B cell (primary cell): Measurements from ENCODE around the gene CRB3. TPM values are rescaled to one million over a fixed set of nuclear protein-coding genes. Genes with fewer than 3 reads are reported as not detected.

ENCODE experiments used
- ATAC-seq: fragments of 200-7000 bp; cut with Tn5 transposase; one replicate; pipeline ENCODE4 v1.10.0; 2021; ENCODE audit warnings: low read depth, mild to moderate bottlenecking, moderate number of reproducible peaks, moderate library complexity
- CTCF ChIA-PET: fragments of 350-600 bp; sonication (Branson Sonifier 250); formaldehyde crosslinking; loops from one replicate; lab custom pipeline; 2021; ENCODE audit warnings: antibody characterized with exemption, inconsistent platforms; lab: Charles Lee
- POLR2A ChIA-PET: fragments of 350-600 bp; sonication (Branson Sonifier 250); formaldehyde crosslinking; loops from one replicate; lab custom pipeline; 2021; ENCODE audit warnings: antibody characterized with exemption; lab: Charles Lee
- DNase-seq: peaks from one replicate; pipeline ENCODE4 v3.0.0; 2013
- H2AFZ ChIP-seq: 2 replicates; pipeline ENCODE4 v1.6.1; 2012; ENCODE audit warnings: mild to moderate bottlenecking, low read depth, low read length; ENCODE audit not compliant: insufficient read depth, poor library complexity, severe bottlenecking
- H3K27ac ChIP-seq, 2 donors: 1 replicate in 1 of 2; 2 replicates in 1 of 2; pipeline ENCODE4 v1.5.1; 2012 to 2013; ENCODE audit warnings: low read length in 2 of 2, mild to moderate bottlenecking in 2 of 2, moderate library complexity in 1 of 2
- H3K27me3 ChIP-seq, 4 experiments: fragments of 200-600 bp in 1 of 4; sonication (generic) in 1 of 4; replicated peaks in 1 of 4; 1 replicate in 2 of 4; 2 replicates in 2 of 4; pipeline versions ENCODE4 v1.6.1 to v1.7.0; 2013 to 2016; ENCODE audit warnings: low read length in 3 of 4, mild to moderate bottlenecking in 2 of 4, mixed read lengths in 1 of 4, moderate library complexity in 1 of 4; ENCODE audit not compliant: insufficient read depth in 4 of 4, control insufficient read depth in 3 of 4; ENCODE audit errors: control extremely low read depth in 1 of 4
- H3K36me3 ChIP-seq, 2 experiments: replicated peaks in 1 of 2; 1 replicate in 1 of 2; 2 replicates in 1 of 2; pipeline versions ENCODE4 v1.6.1 to v1.7.1; 2013; ENCODE audit warnings: low read length in 1 of 2; ENCODE audit not compliant: insufficient read depth in 2 of 2, control insufficient read depth in 1 of 2; ENCODE audit errors: control extremely low read depth in 1 of 2, extremely low read depth in 1 of 2
- H3K4me1 ChIP-seq, 2 donors: fragments of 200-600 bp in 1 of 2; sonication (generic) in 1 of 2; 1 replicate in 1 of 2; 2 replicates in 1 of 2; pipeline versions ENCODE4 v1.5.1 to v1.6.1; 2013 to 2017; ENCODE audit warnings: low read length in 2 of 2; ENCODE audit not compliant: control insufficient read depth in 2 of 2, insufficient read depth in 2 of 2
- H3K4me2 ChIP-seq: replicated peaks from 2 replicates; pipeline ENCODE3; 2012; ENCODE audit warnings: mild to moderate bottlenecking, low read depth, low read length; ENCODE audit not compliant: poor library complexity, severe bottlenecking
- H3K4me3 ChIP-seq, 5 experiments: fragments of 200-600 bp in 1 of 5; sonication (generic) in 1 of 5; 1 replicate in 3 of 5; 2 replicates in 2 of 5; pipeline versions ENCODE4 v1.5.1 to v1.7.0; 2011 to 2016; ENCODE audit warnings: low read length in 4 of 5, mild to moderate bottlenecking in 4 of 5, low read depth in 2 of 5, control low read depth in 1 of 5, moderate library complexity in 1 of 5; ENCODE audit not compliant: insufficient read depth in 1 of 5; ENCODE audit errors: control extremely low read depth in 1 of 5, extremely low read depth in 1 of 5
- H3K79me2 ChIP-seq: fragments of 200-600 bp; sonication (generic); one replicate; pipeline ENCODE4 v1.6.0; 2016; ENCODE audit warnings: low read length; ENCODE audit not compliant: control insufficient read depth, insufficient read depth
- H3K9ac ChIP-seq: fragments of 200-600 bp; sonication (generic); 2 replicates; pipeline ENCODE4 v1.6.1; 2017; ENCODE audit warnings: mild to moderate bottlenecking, low read length, moderate library complexity
- H3K9me3 ChIP-seq, 3 donors: one replicate each; pipeline versions ENCODE4 v1.6.1 to v1.7.1; 2013; ENCODE audit warnings: low read length in 2 of 3; ENCODE audit not compliant: control insufficient read depth in 2 of 3, insufficient read depth in 1 of 3; ENCODE audit errors: control extremely low read depth in 1 of 3
- H4K20me1 ChIP-seq: 2 replicates; pipeline ENCODE4 v1.6.0; 2012; ENCODE audit warnings: mild to moderate bottlenecking, low read length; ENCODE audit not compliant: insufficient read depth, control insufficient read depth, poor library complexity, severe bottlenecking
- H3K27ac Mint-ChIP-seq: one replicate; pipeline ENCODE4 v1.8.0; 2021; ENCODE audit warnings: mixed read lengths
- H3K27me3 Mint-ChIP-seq: one replicate; pipeline ENCODE4 v1.8.0; 2021; ENCODE audit warnings: mixed read lengths
- H3K4me1 Mint-ChIP-seq: one replicate; pipeline ENCODE4 v1.8.0; 2021; ENCODE audit warnings: mixed read lengths
- H3K4me3 Mint-ChIP-seq: one replicate; pipeline ENCODE4 v1.8.0; 2021; ENCODE audit warnings: mixed read lengths
- H3K9me3 Mint-ChIP-seq: one replicate; pipeline ENCODE4 v1.8.0; 2022; ENCODE audit warnings: mixed read lengths; ENCODE audit not compliant: insufficient read depth
- EZH2 ChIP-seq: IDR thresholded peaks from 2 replicates; pipeline ENCODE4 v1.6.1; 2012; ENCODE audit warnings: borderline replicate concordance, low read depth, mild to moderate bottlenecking, moderate library complexity, low read length; ENCODE audit not compliant: insufficient read depth, poor library complexity, severe bottlenecking
- WGBS: methylation state at CpG from one replicate; pipeline ENCODE4 v1.1.5; 2013; ENCODE audit warnings: missing lambda C conversion rate; ENCODE audit not compliant: insufficient coverage; 5-methylcytosine and 5-hydroxymethylcytosine counted together
- intact Hi-C: fragments of 100-400 bp; cut with micrococcal nuclease; formaldehyde crosslinking; loops from one replicate; pipeline ENCODE4 v1.10.0; 2022
- polyA plus RNA-seq: library from polyadenylated mRNA; depleted of rRNA; stranded (reverse); fragments of >200 nt; gene quantifications from 2 replicates; pipeline ENCODE4 v1.2.3, GENCODE V29; 2012
- total RNA-seq, 2 donors: library from RNA; stranded (reverse); fragments of 120-200 nt in 1 of 2; gene quantifications; 1 replicate in 1 of 2; 2 replicates in 1 of 2; pipeline versions ENCODE4 v1.2.3 to v1.2.4, GENCODE V29; 2013 to 2022
- TF ChIP-seq, protein P1 (sequence below): fragments of 200-600 bp; IDR thresholded peaks from one replicate; pipeline ENCODE4 v1.8.0; 2022; ENCODE audit warnings: antibody characterized with exemption, mild to moderate bottlenecking

The CRB3 gene
- total and polyA plus RNA-seq, 2 donors (not counting 1 experiment from before 2014, with no cell fraction given): 2.1 to 3.6 TPM

DNA sequence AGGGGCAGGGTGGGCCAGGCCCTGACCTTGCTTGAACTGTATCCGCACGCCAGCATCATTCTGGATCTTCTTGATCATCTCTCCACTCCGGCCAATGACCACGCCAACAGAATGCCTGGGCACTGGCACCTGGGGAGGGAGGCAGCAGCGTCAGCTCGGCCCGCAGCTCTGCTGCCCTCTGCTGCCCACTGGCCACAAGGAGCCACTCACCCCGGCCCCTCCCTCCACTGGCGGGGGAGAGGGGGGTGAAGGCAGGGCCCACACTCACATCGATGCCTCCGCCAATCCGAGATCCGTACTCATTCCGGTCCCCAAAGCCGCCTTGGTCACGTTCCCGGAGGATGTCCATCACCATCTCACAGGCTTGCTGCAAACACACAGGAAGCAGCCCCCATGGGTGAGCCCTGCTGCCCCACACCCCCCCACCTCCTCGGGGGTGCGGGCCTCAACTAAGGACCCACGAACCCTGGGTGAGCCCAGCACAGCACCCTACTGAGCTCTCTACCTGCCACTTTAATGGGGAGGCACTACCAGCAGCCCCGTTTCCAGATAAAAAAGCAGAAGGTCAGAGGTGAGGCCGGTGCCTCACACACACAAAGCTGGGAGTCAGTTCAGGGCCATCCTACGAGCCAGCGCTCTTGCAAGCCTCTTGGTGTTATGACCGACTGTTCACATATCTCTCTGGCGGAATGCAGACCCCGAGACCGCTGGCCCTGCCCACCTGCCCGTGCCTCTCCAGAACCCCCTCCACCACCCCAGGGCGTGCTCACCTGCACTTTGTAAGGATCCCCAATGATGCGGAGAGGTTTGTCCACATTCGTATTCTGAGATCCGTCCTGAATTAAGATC lies 46.1 kb upstream of the CRB3 start:
- H3K4me1 ChIP-seq: peaks cover 8 to 10% of the 10 kb centered on the region in 2 donors
- no peaks in the 10 kb centered on the region for H3K9me3 Mint-ChIP-seq
- no peak overlapping the region for H2AFZ ChIP-seq
- peaks cover 0 to 85% of the 10 kb centered on the region in 2 experiments for H3K36me3 ChIP-seq
- H3K4me1 Mint-ChIP-seq: peaks cover 16% of the 10 kb centered on the region
- H3K4me3 ChIP-seq: no peak overlapping the region
- POLR2A ChIA-PET: no interaction called here
- no peaks in the 10 kb centered on the region for H3K27me3 ChIP-seq
- no peak overlapping the region for H3K27ac ChIP-seq
- H3K9me3 ChIP-seq: no peaks in the 10 kb centered on the region
- intact Hi-C loops: no loop called here
- ATAC-seq: no peak
- no peak overlapping the region for H3K4me3 Mint-ChIP-seq
- TF ChIP-seq EZH2: no peak
- TF ChIP-seq, protein P1, sequence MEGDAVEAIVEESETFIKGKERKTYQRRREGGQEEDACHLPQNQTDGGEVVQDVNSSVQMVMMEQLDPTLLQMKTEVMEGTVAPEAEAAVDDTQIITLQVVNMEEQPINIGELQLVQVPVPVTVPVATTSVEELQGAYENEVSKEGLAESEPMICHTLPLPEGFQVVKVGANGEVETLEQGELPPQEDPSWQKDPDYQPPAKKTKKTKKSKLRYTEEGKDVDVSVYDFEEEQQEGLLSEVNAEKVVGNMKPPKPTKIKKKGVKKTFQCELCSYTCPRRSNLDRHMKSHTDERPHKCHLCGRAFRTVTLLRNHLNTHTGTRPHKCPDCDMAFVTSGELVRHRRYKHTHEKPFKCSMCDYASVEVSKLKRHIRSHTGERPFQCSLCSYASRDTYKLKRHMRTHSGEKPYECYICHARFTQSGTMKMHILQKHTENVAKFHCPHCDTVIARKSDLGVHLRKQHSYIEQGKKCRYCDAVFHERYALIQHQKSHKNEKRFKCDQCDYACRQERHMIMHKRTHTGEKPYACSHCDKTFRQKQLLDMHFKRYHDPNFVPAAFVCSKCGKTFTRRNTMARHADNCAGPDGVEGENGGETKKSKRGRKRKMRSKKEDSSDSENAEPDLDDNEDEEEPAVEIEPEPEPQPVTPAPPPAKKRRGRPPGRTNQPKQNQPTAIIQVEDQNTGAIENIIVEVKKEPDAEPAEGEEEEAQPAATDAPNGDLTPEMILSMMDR: no peak
- WGBS: 94% methylated on average over 30 of the region's 33 CpGs
- H3K27ac Mint-ChIP-seq: no peak overlapping the region
- no peak for DNase-seq
- H3K4me2 ChIP-seq: no peak overlapping the region
- H4K20me1 ChIP-seq: peaks cover 82% of the 10 kb centered on the region
- no peaks in the 10 kb centered on the region for H3K27me3 Mint-ChIP-seq
- no peak overlapping the region for H3K9ac ChIP-seq
- peaks cover 30% of the 10 kb centered on the region for H3K79me2 ChIP-seq
- CTCF ChIA-PET: no interaction called here

DNA sequence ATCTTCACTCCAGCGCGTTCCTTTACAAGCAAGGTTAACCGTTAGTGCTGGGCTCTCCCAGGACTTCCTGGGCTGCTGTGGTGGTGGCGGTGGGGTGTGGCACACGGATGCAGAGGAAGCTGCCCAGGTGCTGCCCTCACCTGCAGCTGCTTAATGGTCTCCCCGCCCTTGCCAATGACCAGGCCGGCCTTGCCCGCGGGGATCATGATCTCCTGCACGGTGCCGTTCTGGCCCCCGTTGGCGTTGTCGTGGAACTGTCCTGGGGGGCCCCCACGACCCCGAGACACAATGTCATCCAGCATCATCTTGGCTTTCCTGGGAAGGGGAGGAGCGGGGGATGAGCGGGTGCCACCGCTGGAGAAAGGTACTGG lies 45.5 kb upstream of the CRB3 start:
- intact Hi-C loops: no loop called here
- no peak for DNase-seq
- no peaks in the 10 kb centered on the region for H3K9me3 ChIP-seq
- H3K4me1 ChIP-seq: peaks cover 14 to 16% of the 10 kb centered on the region in 2 donors
- Mint-ChIP-seq H3K27me3 (no peaks in the 10 kb centered on the region), H3K4me3 (no peak overlapping the region), H3K9me3 (no peaks in the 10 kb centered on the region), H3K27ac (no peak overlapping the region), H3K4me1 (peaks cover 22% of the 10 kb centered on the region)
- H3K4me3 ChIP-seq: no peak overlapping the region
- POLR2A ChIA-PET: no interaction called here
- peaks cover 0 to 85% of the 10 kb centered on the region in 2 experiments for H3K36me3 ChIP-seq
- H3K27ac ChIP-seq: no peak overlapping the region
- no peak for ATAC-seq
- H4K20me1 ChIP-seq: peaks cover 88% of the 10 kb centered on the region
- no peaks in the 10 kb centered on the region for H3K27me3 ChIP-seq
- no peak overlapping the region for H2AFZ ChIP-seq
- WGBS: 97% methylated on average over 17 of the region's 19 CpGs
- H3K79me2 ChIP-seq: peaks cover 36% of the 10 kb centered on the region
- no peak overlapping the region for H3K4me2 ChIP-seq
- CTCF ChIA-PET: no interaction called here
- no peak overlapping the region for H3K9ac ChIP-seq
- TF ChIP-seq, protein P1: no peak
